Measurements from ENCODE around the gene CTNND2.

The CTNND2 gene

GRCh38 chr5:11191673-11192072 is 712.6 kb downstream of the CTNND2 start:
- Histone ChIP-seq H3K4me3 (ENCODE audit: low read depth in 1 of 2, low read length in 2 of 2) (no peak overlapping the region), H3K27me3 (ENCODE audit: low read depth, low read length) (no peaks in the 10 kb centered on the region), H3K36me3 (ENCODE audit: control insufficient read depth in 1 of 2, insufficient read depth in 2 of 2, low read length in 2 of 2) (no peaks in the 10 kb centered on the region), H3K27ac (ENCODE audit: low read length) (no peak overlapping the region), H3K9me3 (ENCODE audit: control insufficient read depth in 1 of 2, low read length in 2 of 2) (no peaks in the 10 kb centered on the region), H3K4me1 (ENCODE audit: control insufficient read depth in 1 of 2, insufficient read depth in 2 of 2, low read length in 2 of 2) (no peaks in the 10 kb centered on the region)

DNA sequence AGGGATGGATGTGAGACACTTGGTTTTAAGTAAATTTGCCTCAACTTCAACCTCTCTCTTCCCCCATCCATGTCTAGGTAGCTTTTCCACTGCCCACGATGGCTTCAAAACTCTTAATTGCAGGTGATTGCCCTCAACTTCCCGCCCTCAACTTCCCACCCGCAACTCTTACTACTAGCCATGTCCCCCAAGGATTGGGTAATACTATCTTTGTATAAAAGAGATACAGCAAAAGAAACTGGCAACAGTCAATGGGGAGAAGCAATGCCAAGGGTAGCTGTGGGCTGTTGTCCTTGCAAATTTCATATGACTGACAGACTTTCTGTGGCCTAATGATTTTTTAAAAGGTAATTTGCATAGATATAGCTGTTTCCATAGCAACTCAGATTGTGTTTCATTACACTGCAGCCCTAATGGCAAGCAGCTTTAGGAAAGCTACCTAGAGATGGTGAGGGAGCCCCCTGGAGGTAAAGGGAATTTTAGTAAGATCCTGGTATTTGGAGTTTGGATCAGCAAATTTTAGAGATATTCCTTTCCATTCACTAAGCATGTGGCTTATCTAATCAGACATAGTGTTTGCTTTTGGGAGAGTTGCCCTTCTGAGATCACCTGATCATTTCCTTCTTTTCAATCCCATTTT is 721.7 kb downstream of the CTNND2 start:
- Histone ChIP-seq H3K4me1 (ENCODE audit: control insufficient read depth in 1 of 2, insufficient read depth in 2 of 2, low read length in 2 of 2) (no peaks in the 10 kb centered on the region), H3K27me3 (ENCODE audit: low read depth, low read length) (no peaks in the 10 kb centered on the region), H3K36me3 (ENCODE audit: control insufficient read depth in 1 of 2, insufficient read depth in 2 of 2, low read length in 2 of 2) (no peaks in the 10 kb centered on the region), H3K27ac (ENCODE audit: low read length) (no peak overlapping the region), H3K4me3 (ENCODE audit: low read depth in 1 of 2, low read length in 2 of 2) (no peak overlapping the region), H3K9me3 (ENCODE audit: control insufficient read depth in 1 of 2, low read length in 2 of 2) (no peaks in the 10 kb centered on the region)

- Histone ChIP-seq H3K4me3 (ENCODE audit: low read depth in 1 of 2, low read length in 2 of 2) (no peak overlapping the region), H3K4me1 (ENCODE audit: control insufficient read depth in 1 of 2, insufficient read depth in 2 of 2, low read length in 2 of 2) (no peaks in the 10 kb centered on the region), H3K27ac (ENCODE audit: low read length) (no peak overlapping the region), H3K9me3 (ENCODE audit: control insufficient read depth in 1 of 2, low read length in 2 of 2) (no peaks in the 10 kb centered on the region), H3K27me3 (ENCODE audit: low read depth, low read length) (no peaks in the 10 kb centered on the region), H3K36me3 (ENCODE audit: control insufficient read depth in 1 of 2, insufficient read depth in 2 of 2, low read length in 2 of 2) (no peaks in the 10 kb centered on the region)
Measured at GRCh38 chr5:11181940-11182339, 722.3 kb downstream of the CTNND2 start.

DNA sequence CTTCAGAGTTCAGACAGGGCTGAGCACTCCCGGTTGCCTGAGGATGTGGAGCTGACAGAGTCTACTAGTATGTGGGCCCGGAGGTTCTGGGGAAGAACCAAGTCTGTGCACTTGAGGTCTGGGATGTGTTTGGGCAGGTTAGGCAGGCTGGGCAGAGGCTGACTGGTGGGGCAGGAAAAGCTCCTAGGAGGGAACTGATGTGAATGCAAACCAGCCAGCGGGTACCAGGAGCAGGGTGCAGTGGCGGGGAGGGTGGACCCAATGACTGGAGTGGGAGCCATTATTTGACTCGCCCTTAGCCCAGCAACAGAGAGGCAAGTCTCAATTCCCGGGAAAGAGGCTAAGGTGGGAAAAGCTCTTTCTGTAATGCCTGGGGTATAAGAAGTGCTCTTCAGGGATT is 723.4 kb downstream of the CTNND2 start:
- H3K27me3 ChIP-seq (ENCODE audit: low read depth, low read length): no peaks in the 10 kb centered on the region
- H3K36me3 ChIP-seq (ENCODE audit: control insufficient read depth in 1 of 2, insufficient read depth in 2 of 2, low read length in 2 of 2): no peaks in the 10 kb centered on the region
- H3K27ac ChIP-seq (ENCODE audit: low read length): no peak overlapping the region
- no peaks in the 10 kb centered on the region for H3K9me3 ChIP-seq (ENCODE audit: control insufficient read depth in 1 of 2, low read length in 2 of 2)
- H3K4me1 ChIP-seq (ENCODE audit: control insufficient read depth in 1 of 2, insufficient read depth in 2 of 2, low read length in 2 of 2): no peaks in the 10 kb centered on the region
- no peak overlapping the region for H3K4me3 ChIP-seq (ENCODE audit: low read depth in 1 of 2, low read length in 2 of 2)

- Histone ChIP-seq H3K9me3 (ENCODE audit: control insufficient read depth in 1 of 2, low read length in 2 of 2) (no peaks in the 10 kb centered on the region), H3K27me3 (ENCODE audit: low read depth, low read length) (no peaks in the 10 kb centered on the region), H3K4me1 (ENCODE audit: control insufficient read depth in 1 of 2, insufficient read depth in 2 of 2, low read length in 2 of 2) (no peaks in the 10 kb centered on the region), H3K36me3 (ENCODE audit: control insufficient read depth in 1 of 2, insufficient read depth in 2 of 2, low read length in 2 of 2) (no peaks in the 10 kb centered on the region), H3K4me3 (ENCODE audit: low read depth in 1 of 2, low read length in 2 of 2) (no peak overlapping the region), H3K27ac (ENCODE audit: low read length) (no peak overlapping the region)
Measured at GRCh38 chr5:11177999-11178711, 726.1 kb downstream of the CTNND2 start.

GRCh38 chr5:11174591-11174990 is 729.7 kb downstream of the CTNND2 start:
- Histone ChIP-seq H3K4me1 (ENCODE audit: control insufficient read depth in 1 of 2, insufficient read depth in 2 of 2, low read length in 2 of 2) (no peaks in the 10 kb centered on the region), H3K9me3 (ENCODE audit: control insufficient read depth in 1 of 2, low read length in 2 of 2) (no peaks in the 10 kb centered on the region), H3K27me3 (ENCODE audit: low read depth, low read length) (no peaks in the 10 kb centered on the region), H3K36me3 (ENCODE audit: control insufficient read depth in 1 of 2, insufficient read depth in 2 of 2, low read length in 2 of 2) (no peaks in the 10 kb centered on the region), H3K27ac (ENCODE audit: low read length) (no peak overlapping the region), H3K4me3 (ENCODE audit: low read depth in 1 of 2, low read length in 2 of 2) (no peak overlapping the region)

DNA sequence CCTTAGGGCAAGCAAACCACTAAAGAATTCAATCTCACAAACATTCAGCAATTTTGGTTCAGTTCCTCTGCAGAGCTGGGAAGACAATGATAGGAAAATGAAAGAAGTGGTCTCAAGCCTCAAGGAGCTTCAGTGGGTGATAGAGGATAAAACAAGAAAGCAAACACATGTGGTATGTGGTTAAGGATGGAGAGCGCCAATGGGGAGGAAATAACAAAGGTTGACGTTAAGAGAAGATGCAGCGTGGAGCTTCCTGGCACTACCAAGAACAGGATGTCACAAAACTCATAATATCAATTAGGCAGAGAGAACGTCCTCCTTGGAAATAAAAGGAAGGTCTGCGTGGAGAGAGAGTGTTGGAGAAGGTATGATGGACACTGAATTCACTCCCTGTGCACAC is 731.8 kb downstream of the CTNND2 start:
- Histone ChIP-seq H3K9me3 (ENCODE audit: control insufficient read depth in 1 of 2, low read length in 2 of 2) (no peaks in the 10 kb centered on the region), H3K4me3 (ENCODE audit: low read depth in 1 of 2, low read length in 2 of 2) (no peak overlapping the region), H3K27ac (ENCODE audit: low read length) (no peak overlapping the region)

GRCh38 chr5:11171236-11171635 is 733.0 kb downstream of the CTNND2 start:
- Histone ChIP-seq H3K4me1 (ENCODE audit: control insufficient read depth in 1 of 2, insufficient read depth in 2 of 2, low read length in 2 of 2) (no peaks in the 10 kb centered on the region), H3K9me3 (ENCODE audit: control insufficient read depth in 1 of 2, low read length in 2 of 2) (no peaks in the 10 kb centered on the region), H3K27ac (ENCODE audit: low read length) (no peak overlapping the region), H3K27me3 (ENCODE audit: low read depth, low read length) (no peaks in the 10 kb centered on the region), H3K36me3 (ENCODE audit: control insufficient read depth in 1 of 2, insufficient read depth in 2 of 2, low read length in 2 of 2) (no peaks in the 10 kb centered on the region), H3K4me3 (ENCODE audit: low read depth in 1 of 2, low read length in 2 of 2) (no peak overlapping the region)

More for the DNA sequence above, 731.8 kb downstream of the CTNND2 start:
- Histone ChIP-seq H3K36me3 (ENCODE audit: control insufficient read depth in 1 of 2, insufficient read depth in 2 of 2, low read length in 2 of 2) (no peaks in the 10 kb centered on the region), H3K27me3 (ENCODE audit: low read depth, low read length) (no peaks in the 10 kb centered on the region), H3K4me1 (ENCODE audit: control insufficient read depth in 1 of 2, insufficient read depth in 2 of 2, low read length in 2 of 2) (no peaks in the 10 kb centered on the region)

DNA sequence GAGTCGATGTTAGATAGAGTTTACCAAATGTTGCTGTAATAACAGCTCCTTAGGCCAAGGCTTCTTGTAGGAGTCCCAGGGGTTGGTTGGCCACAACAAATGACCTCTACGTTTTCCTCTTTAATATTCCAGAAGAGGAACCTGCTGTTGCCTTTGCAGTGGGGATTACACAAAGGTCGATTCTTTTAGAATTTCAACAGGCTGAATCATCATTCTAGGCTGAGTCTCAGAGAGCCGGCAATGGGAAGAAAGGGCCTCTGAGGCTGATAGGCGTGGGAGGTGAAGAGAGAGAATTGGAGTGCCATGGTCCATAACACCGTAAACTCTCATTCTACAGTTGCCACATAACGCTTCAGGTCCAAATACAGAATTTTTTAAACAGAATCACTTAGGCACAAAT is 737.3 kb downstream of the CTNND2 start:
- no peak overlapping the region for H3K4me3 ChIP-seq (ENCODE audit: low read depth in 1 of 2, low read length in 2 of 2)
- no peaks in the 10 kb centered on the region for H3K36me3 ChIP-seq (ENCODE audit: control insufficient read depth in 1 of 2, insufficient read depth in 2 of 2, low read length in 2 of 2)
- H3K9me3 ChIP-seq (ENCODE audit: control insufficient read depth in 1 of 2, low read length in 2 of 2): no peaks in the 10 kb centered on the region
- H3K27me3 ChIP-seq (ENCODE audit: low read depth, low read length): no peaks in the 10 kb centered on the region
- no peak overlapping the region for H3K27ac ChIP-seq (ENCODE audit: low read length)
- no peaks in the 10 kb centered on the region for H3K4me1 ChIP-seq (ENCODE audit: control insufficient read depth in 1 of 2, insufficient read depth in 2 of 2, low read length in 2 of 2)

DNA sequence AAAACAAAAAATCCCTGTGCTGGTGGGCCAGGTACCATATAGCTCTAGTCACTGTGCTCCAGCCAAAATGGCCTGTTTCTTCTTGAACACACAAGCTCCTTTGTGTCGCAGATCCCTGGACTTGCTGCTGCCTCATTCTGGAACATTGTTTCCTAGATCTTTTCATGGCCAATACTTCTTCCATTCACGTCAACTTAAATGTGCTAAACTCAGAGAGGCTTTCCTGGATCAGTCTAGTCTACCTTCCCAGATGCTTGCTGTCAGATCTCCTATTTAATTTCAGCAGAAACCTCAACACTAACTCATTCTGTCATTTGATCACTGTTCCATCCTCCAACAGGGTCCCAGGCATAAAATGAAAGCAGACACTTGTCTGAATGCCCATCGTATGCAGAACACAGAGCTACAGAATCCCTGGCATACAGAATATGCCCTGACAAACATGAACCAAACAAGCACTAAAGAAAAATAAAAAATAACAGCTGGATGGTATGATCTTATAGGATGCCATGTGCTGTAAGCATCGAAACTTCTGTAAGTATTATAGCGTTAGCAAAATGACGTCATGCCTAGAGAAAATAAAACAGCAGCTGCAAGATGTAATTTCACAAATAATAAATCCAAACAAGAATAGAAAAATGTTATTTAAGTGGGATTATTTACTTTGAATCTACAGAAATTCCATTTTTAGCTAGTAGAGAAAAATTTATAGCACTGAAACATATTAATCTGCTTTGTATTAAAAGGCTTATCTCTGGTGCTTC is 739.5 kb downstream of the CTNND2 start:
- Histone ChIP-seq H3K9me3 (ENCODE audit: control insufficient read depth in 1 of 2, low read length in 2 of 2) (no peaks in the 10 kb centered on the region), H3K27me3 (ENCODE audit: low read depth, low read length) (no peaks in the 10 kb centered on the region), H3K27ac (ENCODE audit: low read length) (no peak overlapping the region), H3K36me3 (ENCODE audit: control insufficient read depth in 1 of 2, insufficient read depth in 2 of 2, low read length in 2 of 2) (no peaks in the 10 kb centered on the region), H3K4me3 (ENCODE audit: low read depth in 1 of 2, low read length in 2 of 2) (no peak overlapping the region), H3K4me1 (ENCODE audit: control insufficient read depth in 1 of 2, insufficient read depth in 2 of 2, low read length in 2 of 2) (no peaks in the 10 kb centered on the region)

DNA sequence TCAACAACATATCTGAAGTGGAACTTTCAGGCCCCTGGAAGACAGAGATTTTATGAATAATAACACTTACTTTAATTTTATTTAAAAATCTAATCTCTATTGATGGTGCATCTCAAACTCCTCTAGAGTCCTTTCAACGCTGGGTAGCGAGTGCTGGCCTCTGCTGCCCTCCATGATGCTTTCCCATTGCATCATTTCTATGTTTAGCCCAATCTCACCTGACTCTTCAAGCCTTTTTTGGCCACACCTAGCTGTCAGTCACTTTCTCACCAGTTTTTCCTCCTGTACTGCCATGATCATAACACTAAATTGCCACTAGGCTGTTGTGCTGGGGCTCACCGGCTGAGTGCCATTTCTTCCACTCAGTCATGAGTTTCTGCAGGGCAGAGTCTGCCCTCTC is 747.1 kb downstream of the CTNND2 start:
- Histone ChIP-seq H3K9me3 (ENCODE audit: control insufficient read depth in 1 of 2, low read length in 2 of 2) (no peaks in the 10 kb centered on the region), H3K4me3 (ENCODE audit: low read depth in 1 of 2, low read length in 2 of 2) (no peak overlapping the region), H3K27me3 (ENCODE audit: low read depth, low read length) (no peaks in the 10 kb centered on the region), H3K27ac (ENCODE audit: low read length) (no peak overlapping the region), H3K4me1 (ENCODE audit: control insufficient read depth in 1 of 2, insufficient read depth in 2 of 2, low read length in 2 of 2) (no peaks in the 10 kb centered on the region), H3K36me3 (ENCODE audit: control insufficient read depth in 1 of 2, insufficient read depth in 2 of 2, low read length in 2 of 2) (no peaks in the 10 kb centered on the region)

Data from muscle layer of duodenum (tissue), 2 donors.